ENCODE results near the gene SDK2. TPM values are rescaled to one million over a fixed set of nuclear protein-coding genes. Genes with fewer than 3 reads are reported as not detected.

SDK2 gene
- total RNA-seq, 2 donors from 2014 or later = 0.94 to 2.1 TPM

DNA sequence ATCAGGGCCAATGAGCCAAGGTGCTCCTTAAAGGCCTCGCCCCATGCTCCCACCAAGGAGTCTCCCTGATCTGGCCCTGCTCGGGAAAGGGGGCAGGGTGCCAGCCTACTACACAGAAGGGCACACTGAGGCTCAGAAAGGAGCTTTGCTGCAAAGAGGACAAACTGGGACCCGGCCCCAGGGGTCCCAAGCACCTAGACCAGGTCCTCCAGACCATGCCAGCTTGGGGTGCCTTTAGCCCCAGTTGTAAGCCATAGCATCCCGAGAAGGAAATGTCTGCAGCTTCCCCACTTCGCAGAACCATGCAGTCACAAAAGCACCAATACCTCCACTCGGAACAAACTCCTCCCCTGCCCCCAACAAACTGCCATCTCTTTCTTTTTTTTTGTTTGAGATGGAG, 257.7 kb downstream of the SDK2 start:
- no peak for DNase-seq
- intact Hi-C loops (cut with DNase I) = no loop called here
- no peak for ATAC-seq

DNA sequence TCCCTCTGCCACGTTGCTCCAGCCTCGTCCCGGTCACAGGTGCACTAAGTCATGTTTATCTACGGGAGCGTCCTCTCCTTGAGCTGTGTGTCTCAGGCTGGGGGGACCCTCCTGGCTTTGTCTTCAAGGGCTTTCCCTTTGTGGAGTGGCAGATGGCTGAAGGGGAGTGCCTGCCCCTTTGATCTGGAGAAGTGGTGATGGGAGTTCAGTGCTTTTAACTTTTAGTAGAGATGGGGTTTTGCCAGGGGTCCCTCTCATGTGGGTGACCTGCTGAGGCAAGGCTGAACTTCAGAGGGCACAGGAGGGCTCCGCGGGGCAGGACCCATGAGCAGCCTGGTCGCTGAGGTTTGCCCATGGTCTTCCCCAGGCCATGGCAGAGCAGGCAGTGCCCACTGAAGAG, 259.3 kb downstream of the SDK2 start:
- DNase-seq = no peak
- intact Hi-C loops (cut with DNase I) = no loop called here
- ATAC-seq = no peak

DNA sequence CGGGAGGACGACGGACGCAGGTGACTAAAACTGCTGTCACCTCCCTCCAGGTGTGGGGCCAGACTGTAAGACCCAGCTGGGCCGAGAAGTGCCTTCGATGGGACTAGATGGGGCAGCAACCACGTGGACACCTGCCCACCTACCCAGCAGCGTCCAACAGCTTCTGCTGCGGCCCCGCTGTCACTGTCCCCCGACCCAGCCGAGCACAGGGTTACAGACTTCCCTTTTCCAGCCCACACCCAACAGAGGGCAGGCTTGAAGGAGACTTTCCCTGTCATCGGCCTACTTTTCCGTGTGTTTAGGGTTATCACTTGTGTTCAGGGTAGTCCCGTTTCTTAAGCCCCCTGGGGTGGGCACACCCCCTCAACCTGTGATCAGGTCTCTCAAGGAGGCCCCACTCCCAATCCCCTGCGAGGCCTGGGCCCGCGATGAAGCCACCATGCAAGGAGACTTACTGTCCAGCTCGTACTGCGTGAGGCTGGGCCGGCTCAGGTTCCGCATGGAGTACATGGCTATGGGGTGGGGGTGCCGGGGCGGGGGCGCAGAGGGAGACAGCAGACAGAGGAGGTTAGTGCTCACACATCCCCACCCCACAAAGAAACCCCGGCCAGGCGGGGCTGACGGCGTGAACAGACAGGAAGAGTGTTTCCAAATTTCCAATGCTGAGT, 263.7 kb downstream of the SDK2 start:
- DNase-seq = no peak
- no peak for ATAC-seq
- intact Hi-C loops (cut with DNase I) = no loop called here

DNA sequence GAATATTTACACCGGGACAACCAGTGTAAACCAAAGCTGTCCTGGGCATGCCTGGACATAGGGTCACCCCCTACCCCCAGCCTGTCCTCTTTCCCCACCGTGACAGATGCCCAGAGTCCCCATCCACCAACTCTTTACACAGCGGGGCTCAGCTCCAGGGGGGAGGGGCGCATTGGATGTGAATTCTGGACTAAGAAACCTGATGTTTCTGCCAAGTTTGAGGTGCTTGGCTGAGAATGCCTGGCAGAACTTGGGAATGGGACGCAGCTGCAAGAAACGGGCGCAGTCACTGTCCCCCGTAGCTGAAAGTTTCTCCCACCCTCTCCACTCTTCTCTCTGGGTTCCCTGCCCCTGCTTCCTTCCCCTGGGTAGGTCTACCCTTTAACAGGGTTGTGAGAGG, 264.4 kb downstream of the SDK2 start:
- no peak for DNase-seq
- no peak for ATAC-seq
- intact Hi-C loops (cut with DNase I) = loop anchor here in 1 of 2 donors (10.0 kb wide), 1 partner anchor 655 kb away; no protein-coding TSS in a partner anchor

DNA sequence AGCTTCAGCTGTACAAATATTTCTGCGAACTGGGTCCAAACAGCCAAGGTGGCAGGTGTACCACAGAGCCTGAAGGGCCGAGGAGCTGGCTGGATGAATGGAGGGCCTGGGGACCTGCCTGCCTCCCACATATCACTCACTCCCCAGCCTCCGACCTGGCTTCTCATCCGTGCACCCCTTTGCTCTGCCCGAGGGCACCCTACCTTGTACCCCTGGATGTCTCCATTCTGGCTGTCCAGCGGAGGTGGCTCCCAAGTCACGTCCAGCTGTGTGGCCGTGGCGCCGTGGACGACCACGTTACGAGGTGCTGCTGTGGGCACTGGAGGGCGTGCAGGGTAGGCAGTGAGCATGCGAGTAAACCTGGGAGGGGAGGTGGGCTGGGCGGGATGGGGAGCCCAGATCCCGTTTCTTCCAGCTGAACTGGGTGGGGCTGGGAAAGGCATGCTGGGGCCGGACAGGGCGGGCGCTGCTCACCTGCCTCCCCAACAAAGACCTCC, 265.2 kb downstream of the SDK2 start:
- no peak for DNase-seq
- ATAC-seq = no peak
- intact Hi-C loops (cut with DNase I) = loop anchor here in 1 of 2 donors (10.0 kb wide), 1 partner anchor 654 kb away; no protein-coding TSS in a partner anchor

DNA sequence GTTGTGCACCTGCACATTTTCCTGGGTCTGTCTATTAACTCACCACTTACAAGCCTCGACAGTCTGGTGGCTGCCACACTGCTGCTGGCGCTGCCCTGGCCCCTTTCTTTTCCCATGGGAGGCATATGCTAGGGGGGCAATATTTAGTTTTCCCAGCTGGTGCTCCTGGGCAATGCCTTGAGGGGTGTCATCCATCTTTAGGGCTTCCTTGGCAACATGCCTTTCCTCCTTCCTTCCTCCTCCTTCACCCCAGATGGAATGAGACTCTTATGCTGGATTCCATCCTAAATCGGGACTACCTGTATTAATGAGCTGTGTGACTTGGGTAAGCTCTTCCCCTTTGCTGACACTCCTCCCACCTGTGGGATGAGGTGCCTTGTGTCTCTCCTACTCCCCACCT, 267.6 kb downstream of the SDK2 start:
- ATAC-seq = no peak
- DNase-seq = no peak
- intact Hi-C loops (cut with DNase I) = loop anchor here in 1 of 2 donors (10.0 kb wide), 1 partner anchor 652 kb away; no protein-coding TSS in a partner anchor

DNA sequence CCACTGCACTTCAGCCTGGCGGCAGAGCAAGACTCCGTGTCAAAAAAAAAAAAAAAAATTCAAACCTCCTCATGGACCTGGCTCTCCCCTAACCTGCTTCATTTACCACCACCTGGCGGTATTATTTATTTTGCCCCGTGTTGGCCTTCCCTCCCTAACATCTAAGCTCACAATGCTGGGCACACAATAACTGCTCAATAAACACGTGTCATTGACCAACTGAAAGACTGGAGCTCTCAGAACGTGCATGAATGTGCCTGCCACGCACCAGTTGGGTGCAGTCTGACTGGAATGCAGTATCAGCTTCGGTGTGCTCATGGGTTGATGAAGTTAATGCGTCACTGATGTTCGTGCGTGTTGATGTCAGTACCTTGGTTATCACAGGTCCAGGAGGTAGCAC, 268.1 kb downstream of the SDK2 start:
- DNase-seq (no peak), ATAC-seq (no peak)
- intact Hi-C loops (cut with DNase I) = loop anchor here in 1 of 2 donors (10.0 kb wide), 1 partner anchor 651 kb away; no protein-coding TSS in a partner anchor

DNA sequence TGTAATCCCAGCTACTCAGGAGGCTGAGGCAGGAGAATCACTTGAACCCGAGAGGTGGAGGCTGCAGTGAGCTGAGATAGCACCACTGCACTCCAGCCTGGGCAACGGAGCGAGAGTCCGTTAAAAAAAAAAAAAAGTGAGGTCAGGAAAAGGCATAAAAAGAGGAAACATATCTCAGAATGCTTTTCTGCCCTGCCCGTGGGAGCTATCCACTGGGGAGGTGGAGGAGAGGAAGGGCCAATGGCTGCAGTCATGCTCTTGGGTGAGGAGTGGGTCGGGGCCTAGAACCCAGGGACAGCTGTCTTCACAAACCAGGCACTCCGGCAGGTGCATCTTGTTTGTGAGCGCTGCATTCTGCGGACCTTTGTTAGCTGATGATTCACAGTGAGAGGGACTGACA, 272.4 kb downstream of the SDK2 start:
- ATAC-seq (no peak), DNase-seq (no peak)
- intact Hi-C loops (cut with DNase I) = loop anchor here (2.0 to 10.0 kb wide), 2 partner anchors 117 to 647 kb away; no protein-coding TSS in a partner anchor

DNA sequence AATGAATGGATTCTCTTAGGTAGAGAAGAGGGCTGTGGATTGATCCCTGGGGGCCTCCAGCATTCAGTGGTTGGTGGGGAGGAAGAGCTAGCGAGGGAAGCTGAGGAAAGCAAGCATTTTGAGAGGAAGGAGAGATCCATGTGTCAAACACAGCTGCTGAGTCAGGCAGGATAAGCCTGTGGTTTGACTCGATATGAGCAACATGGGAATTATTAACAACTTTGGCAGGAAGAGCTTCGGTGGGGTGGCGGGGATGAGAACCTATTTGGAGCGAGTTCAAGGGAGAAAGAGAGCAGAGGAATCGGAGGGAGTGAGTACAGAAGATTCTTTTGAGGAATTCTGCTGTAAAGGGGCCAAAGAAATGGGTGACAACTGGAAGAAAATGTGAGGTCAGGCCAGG, 273.0 kb downstream of the SDK2 start:
- ATAC-seq (no peak), DNase-seq (no peak)
- intact Hi-C loops (cut with DNase I) = loop anchor here (2.0 to 10.0 kb wide), 2 partner anchors 116 to 646 kb away; no protein-coding TSS in a partner anchor

DNA sequence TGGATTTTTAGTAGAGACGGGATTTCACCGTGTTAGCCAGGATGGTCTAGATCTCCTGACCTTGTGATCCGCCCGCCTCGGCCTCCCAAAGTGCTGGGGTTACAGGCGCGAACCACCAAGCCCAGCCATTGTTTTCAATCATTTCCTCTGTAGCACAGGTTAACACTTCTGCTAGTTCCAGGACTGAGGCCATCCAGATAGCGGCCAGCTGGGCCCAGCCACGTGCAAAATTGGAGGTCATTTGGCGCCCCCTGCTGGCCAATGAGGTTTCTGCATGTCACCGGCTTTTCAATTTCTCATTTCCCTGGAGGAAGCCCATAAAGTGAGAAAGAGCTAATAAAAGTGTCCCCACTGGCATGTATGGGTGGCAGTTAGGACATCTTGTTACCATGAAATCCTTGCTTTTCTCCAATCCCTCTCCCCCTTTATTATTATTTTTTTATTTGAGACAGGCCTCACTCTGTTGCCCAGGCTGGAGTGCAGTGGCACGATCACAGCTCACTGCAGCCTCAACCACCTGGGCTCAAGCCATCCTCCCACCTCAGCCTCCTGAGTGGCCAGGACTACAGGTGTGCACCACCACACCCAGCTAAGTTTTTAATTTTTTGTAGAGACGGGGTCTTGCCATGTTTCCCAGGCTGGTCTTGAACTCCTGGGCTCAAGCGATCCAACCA, 274.3 kb downstream of the SDK2 start:
- intact Hi-C loops (cut with DNase I) = loop anchor here (1.0 to 10.0 kb wide), 4 partner anchors 58 to 645 kb away; partner anchors contain the start of gene CDC42EP4 (in 1 of the 2)
- ATAC-seq (peak; percentile 86 to 88), DNase-seq (peak; percentile 87)

DNA sequence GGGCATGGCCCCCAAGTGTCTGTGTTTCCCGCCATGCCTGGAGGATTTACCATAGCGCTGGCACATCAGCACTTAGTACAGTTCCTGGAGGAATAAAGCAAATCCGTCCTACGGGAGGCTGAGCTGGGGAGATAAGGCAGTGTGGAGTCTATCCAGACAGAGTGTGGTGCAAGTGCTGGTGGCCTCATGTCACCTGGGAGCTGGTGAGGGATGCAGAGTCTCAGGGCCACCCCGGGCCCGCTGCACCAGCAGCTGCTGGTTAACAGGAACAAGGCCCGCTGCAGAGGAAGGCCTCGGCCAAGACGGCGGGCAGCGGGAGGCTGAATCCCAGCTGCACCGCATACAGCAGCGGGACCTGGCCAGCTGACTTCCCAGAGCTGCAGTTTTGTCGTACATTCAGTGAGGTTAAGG, 275.1 kb downstream of the SDK2 start:
- ATAC-seq = peak; percentile 41 to 51
- no peak for DNase-seq

DNA sequence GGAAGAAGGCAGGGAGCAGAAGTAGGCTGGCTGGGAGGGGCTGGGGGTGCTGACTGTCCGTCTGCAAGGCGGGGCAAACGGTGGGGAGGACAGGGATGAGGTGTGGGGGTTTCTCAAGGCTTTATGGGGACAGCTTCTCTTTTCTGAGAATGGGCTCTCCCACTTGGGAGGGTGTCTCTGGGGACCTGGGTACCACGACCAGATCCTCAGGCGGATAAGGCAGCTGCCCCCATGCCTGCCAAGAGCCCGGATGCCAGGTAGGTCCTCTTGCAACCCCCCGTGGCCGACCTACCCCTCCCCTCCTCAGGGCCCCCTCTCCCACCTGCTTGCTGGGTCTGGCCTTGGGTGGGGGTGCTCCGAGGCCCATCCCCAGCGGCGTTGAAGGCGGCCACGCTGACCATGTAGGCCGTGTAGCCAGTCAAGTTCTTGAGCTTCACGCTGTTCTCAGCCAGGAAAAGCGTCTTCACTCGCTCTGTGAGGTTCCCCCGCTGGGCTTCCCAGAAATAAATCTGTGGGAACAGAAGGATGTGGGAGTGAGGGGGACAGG, 276.1 kb downstream of the SDK2 start:
- intact Hi-C loops (cut with DNase I) = loop anchor here in 1 of 2 donors (5.0 kb wide), 1 partner anchor 56 kb away; the partner anchor contains the start of gene CDC42EP4
- no peak for ATAC-seq
- no peak for DNase-seq

More for the DNA sequence above, 275.1 kb downstream of the SDK2 start:
- intact Hi-C loops (cut with DNase I) = loop anchor here in 1 of 2 donors (5.0 kb wide), 1 partner anchor 57 kb away; the partner anchor contains the start of gene CDC42EP4

DNA sequence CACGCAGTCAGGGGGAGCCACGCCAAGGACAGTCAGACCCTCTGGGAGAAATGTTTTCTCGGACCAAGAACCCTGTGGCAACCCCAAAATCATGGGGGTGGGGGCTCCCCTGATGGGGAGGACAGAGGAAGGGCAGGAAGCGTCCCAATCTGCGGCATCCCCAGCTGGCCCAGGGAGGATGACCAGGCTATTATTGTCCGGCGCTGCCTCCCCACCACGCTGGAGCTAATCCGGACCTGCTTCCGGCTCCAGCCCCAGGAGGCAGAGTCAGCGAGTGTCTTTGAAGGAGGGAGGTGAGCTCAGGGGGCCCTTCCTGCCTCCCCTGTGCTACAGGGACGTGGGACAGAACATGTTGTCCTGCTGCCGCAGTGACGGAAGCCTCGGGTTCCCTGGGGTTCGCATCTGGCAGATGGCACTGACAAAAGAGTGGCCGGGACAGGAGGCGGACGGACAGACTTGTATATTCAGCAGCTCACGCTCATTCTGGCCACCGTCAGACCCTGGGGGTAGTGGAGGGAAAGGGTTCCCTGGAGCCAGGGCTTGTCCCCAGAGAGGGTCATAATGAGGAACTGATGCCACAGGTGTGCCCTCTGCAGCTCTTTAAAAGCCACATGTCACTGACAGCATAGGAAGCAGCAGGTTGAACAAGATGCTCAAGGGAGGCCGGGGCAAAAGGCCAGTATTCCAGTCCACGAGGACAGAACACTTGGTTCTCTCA, 278.2 kb downstream of the SDK2 start:
- ATAC-seq (peak; percentile 35 to 46), DNase-seq (peak; percentile 62)
- intact Hi-C loops (cut with DNase I) = loop anchor here (2.0 to 5.0 kb wide), 2 partner anchors 54 to 109 kb away; partner anchors contain the start of gene CDC42EP4 (in 1 of the 2)

DNA sequence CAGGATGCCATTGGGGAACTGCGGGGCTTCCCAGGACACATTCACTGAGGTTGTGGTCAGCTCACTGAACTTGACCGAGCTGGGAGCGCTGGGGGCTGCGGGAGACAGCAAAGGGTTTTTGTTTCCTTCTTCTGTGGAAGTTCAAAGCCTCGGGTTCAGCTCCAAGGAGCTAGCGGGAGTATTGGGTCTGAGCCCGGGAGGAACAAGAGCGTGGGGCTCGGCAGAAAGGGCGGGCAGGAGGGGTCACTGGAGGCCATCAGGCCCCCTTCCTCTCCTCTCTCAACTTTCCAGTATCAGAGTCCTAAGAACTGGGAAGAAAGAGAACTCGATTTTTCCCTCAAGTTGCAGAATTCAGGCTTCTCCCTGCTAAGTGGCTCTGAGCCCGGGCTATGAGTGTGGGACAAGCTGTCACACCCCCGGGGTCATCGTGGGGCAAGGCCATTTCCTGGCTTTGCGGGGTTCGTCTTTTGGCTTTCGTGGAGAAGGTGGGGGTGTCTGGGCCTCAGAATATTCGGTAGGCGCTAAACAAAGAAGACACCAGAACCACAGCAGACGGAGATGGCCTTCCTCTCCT, 278.9 kb downstream of the SDK2 start:
- peak in 1 of 2 donors; percentile 28 for ATAC-seq
- intact Hi-C loops (cut with DNase I) = loop anchor here (2.0 to 5.0 kb wide), 2 partner anchors 53 to 109 kb away; partner anchors contain the start of gene CDC42EP4 (in 1 of the 2)
- DNase-seq = peak; percentile 53

DNA sequence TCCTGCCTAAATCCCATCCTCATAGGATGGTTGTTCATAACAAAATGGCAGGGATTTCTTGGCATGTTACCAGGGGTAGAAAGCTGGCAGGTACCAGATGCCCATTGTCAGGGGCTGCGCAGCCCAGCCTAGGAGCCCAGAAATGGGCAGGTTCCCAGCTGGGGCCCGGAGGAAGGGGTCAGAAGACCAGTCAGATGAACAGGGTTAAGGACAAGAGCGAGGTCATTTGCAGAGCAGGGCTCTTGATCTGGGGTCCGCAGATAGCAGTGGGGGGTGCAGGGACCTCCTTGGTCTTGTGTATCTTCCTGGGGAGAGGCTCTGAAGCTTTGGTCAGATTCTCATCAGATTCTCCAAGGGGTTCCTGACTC, 280.1 kb downstream of the SDK2 start:
- DNase-seq = no peak
- intact Hi-C loops (cut with DNase I) = loop anchor here in 1 of 2 donors (2.0 kb wide), 1 partner anchor 107 kb away; no protein-coding TSS in a partner anchor

DNA sequence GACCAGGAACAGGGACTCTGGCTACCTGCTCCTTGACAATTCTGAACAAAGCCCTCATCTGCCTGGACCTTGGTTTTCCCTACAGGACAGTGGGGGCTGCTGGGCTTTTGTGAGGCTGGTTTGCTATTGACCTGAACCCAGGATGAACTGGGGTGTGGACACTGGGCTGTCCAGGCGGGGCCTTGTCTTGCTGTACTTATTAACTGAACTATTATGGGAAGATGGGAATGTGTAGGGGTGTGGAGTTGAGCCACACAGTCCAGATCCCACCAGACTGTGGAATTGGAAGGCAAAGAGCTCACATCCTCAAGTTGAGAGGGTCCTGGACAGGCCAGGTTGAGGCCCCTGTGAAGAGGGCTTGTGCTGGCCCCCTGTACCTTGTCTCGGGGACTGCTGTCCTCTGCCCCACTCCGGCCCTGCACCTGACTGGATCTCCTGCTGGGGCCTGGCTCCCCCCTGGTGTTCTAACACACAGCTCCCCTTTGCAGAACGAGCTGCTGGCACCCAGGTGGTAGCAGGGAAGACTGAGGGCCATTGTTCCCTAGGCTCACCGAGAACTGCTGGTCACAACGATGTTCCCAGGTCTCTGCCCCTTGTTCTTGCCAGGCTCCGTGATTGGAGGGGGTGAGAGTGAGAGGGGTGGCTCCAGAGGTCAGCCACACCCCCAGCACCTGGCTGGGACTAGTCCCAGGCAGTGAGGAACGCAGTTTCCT, 280.6 kb downstream of the SDK2 start:
- intact Hi-C loops (cut with DNase I) = loop anchor here in 1 of 2 donors (2.0 kb wide), 1 partner anchor 107 kb away; no protein-coding TSS in a partner anchor
- no peak for ATAC-seq
- DNase-seq = no peak

More for the DNA sequence above, 280.1 kb downstream of the SDK2 start:
- no peak for ATAC-seq

DNA sequence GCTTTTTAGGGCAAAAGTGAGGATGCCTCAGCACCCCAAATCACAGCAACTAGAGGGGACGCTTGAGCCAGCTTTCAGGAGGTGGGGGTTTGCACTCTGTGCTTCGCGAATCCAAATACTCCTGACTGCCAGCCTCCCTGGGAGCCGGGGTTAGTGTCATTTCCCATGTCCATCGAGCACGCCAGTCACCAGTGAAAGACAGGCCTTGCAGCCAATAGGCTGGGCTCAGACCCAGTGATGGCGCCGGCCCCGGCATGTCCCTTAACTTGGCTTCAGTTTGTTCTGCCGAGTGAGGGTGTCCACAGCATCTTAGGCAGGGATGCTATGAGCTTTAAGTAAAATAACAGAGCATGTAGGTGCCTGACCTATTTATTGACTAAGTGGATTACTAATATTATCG, 281.5 kb downstream of the SDK2 start:
- DNase-seq (no peak), ATAC-seq (no peak)
- intact Hi-C loops (cut with DNase I) = no loop called here

Data from left cardiac atrium (tissue), 4 donors.